ENCODE data around the gene RBCK1.
A peak's percentile ranks its signal among the peaks of the same experiment; 100 is the strongest.

RBCK1 gene

DNA sequence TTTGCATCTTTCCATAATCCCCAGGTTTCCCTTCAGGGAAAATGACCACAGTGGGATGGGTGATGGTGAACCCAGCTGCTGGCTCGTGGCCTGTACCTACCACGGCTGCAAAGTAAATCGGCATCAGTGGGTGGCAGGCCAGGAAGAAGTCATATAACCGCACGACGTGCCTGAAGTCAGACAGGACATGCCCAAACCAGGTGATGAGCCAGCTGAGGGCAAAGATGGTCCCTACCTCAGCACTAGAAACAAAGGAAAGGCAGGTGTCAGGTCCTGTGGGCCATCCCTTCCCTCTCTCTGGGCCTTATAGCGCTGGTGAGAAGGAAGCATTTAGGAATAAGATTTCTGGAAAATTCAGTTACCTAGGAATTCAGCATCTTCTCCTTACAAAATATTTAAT, 32.0 kb downstream of the RBCK1 start:
- Histone ChIP-seq H3K9me3 (ENCODE audit: severe bottlenecking) (no peaks in the 10 kb centered on the region), H3K27ac (ENCODE audit: poor library complexity, severe bottlenecking) (no peak overlapping the region), H3K27me3 (ENCODE audit: insufficient read depth, poor library complexity, severe bottlenecking) (no peaks in the 10 kb centered on the region), H3K36me3 (ENCODE audit: low read depth) (peaks cover 96% of the 10 kb centered on the region), H3K4me3 (ENCODE audit: severe bottlenecking) (no peak overlapping the region), H3K4me1 (ENCODE audit: insufficient read depth, poor library complexity, severe bottlenecking) (no peaks in the 10 kb centered on the region)
- ATAC-seq (ENCODE audit: low read depth) (no peak), DNase-seq (ENCODE audit: low spot score) (no peak)
- TF ChIP-seq, protein P1, sequence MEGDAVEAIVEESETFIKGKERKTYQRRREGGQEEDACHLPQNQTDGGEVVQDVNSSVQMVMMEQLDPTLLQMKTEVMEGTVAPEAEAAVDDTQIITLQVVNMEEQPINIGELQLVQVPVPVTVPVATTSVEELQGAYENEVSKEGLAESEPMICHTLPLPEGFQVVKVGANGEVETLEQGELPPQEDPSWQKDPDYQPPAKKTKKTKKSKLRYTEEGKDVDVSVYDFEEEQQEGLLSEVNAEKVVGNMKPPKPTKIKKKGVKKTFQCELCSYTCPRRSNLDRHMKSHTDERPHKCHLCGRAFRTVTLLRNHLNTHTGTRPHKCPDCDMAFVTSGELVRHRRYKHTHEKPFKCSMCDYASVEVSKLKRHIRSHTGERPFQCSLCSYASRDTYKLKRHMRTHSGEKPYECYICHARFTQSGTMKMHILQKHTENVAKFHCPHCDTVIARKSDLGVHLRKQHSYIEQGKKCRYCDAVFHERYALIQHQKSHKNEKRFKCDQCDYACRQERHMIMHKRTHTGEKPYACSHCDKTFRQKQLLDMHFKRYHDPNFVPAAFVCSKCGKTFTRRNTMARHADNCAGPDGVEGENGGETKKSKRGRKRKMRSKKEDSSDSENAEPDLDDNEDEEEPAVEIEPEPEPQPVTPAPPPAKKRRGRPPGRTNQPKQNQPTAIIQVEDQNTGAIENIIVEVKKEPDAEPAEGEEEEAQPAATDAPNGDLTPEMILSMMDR (IDR thresholded peaks at IDR 0.05; ENCODE audit: poor library complexity, severe bottlenecking) = no peak

DNA sequence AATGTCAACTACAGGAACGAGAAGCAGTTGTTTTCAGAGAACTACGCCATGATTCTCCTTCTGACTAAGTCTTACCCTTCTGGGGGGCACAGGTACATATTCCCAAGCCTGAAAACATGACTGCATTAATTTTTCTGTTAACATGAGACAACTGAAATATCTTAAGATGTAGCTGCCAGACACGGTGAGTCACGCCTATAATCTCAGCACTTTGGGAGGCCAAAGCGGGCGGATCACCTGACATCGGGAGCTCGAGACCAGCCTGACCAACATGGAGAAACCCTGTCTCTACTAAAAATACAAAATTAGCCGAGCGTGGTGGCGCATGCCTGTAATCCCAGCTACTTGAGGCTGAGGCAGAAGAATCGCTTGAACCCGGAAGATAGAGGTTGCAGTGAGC, 32.5 kb downstream of the RBCK1 start:
- TF ChIP-seq, protein P1 (IDR thresholded peaks at IDR 0.05; ENCODE audit: poor library complexity, severe bottlenecking) = no peak
- H3K36me3 ChIP-seq (ENCODE audit: low read depth) = peaks cover 92% of the 10 kb centered on the region

DNA sequence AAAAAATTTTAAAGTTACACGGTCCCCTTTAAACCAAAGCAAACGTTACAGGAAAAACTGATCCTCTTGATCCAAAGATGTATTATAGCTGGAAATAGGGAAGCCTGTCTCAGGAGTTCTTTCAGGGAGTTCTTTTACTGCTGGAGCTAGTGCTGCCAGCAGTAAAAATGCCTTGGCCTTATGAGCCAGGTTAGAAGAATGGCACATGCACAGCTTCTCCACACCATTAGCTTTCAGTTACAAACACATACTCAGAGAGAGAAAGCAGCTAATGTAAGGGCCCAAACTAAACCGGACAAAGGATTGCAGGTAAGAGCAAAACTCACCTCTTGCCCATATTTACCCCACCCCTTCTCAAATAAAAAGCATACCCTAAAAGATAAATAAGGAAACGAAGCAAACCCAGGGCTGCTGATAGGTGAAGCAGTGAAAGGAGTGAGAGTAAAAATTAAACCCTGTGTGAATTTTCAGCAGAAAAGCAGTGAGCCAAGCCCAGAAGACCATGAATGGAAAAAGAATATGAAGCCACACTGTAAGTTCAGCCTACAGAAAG, 35.2 kb downstream of the RBCK1 start:
- H3K4me1 ChIP-seq (ENCODE audit: insufficient read depth, poor library complexity, severe bottlenecking) = no peaks in the 10 kb centered on the region
- H3K9me3 ChIP-seq (ENCODE audit: severe bottlenecking) = no peaks in the 10 kb centered on the region
- DNase-seq (ENCODE audit: low spot score) = no peak
- H3K4me3 ChIP-seq (ENCODE audit: severe bottlenecking) = no peak overlapping the region
- no peaks in the 10 kb centered on the region for H3K27me3 ChIP-seq (ENCODE audit: insufficient read depth, poor library complexity, severe bottlenecking)
- ATAC-seq (ENCODE audit: low read depth) = no peak
- peaks cover 90% of the 10 kb centered on the region for H3K36me3 ChIP-seq (ENCODE audit: low read depth)
- TF ChIP-seq, protein P1 (IDR thresholded peaks at IDR 0.05; ENCODE audit: poor library complexity, severe bottlenecking) = no peak
- H3K27ac ChIP-seq (ENCODE audit: poor library complexity, severe bottlenecking) = no peak overlapping the region

More for the DNA sequence above, 32.5 kb downstream of the RBCK1 start:
- ATAC-seq (ENCODE audit: low read depth) (no peak), DNase-seq (ENCODE audit: low spot score) (peak; percentile 13)
- Histone ChIP-seq H3K27ac (ENCODE audit: poor library complexity, severe bottlenecking) (no peak overlapping the region), H3K9me3 (ENCODE audit: severe bottlenecking) (no peaks in the 10 kb centered on the region), H3K4me1 (ENCODE audit: insufficient read depth, poor library complexity, severe bottlenecking) (no peaks in the 10 kb centered on the region), H3K4me3 (ENCODE audit: severe bottlenecking) (no peak overlapping the region), H3K27me3 (ENCODE audit: insufficient read depth, poor library complexity, severe bottlenecking) (no peaks in the 10 kb centered on the region)

DNA sequence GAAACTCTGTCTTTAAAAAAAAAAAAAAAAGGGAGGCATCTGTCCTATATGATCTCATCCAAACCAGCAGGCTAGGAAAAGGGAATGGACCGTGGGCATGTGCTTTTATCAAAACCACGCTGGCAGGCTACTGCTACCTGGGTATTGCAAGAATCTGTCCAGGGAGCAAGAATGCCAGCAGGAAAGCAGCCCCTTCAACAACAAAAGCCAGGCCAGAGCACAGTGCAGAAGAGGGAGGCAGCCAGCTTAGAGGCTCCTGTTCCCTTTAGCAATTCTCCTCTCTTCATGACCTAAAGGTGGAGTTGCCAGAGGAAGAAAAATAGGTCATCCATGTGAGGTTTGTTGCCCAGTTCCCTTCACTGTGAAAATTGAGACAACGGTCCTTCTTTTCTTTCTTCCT, 36.0 kb downstream of the RBCK1 start:
- DNase-seq (ENCODE audit: low spot score) = peak; percentile 13
- H3K4me3 ChIP-seq (ENCODE audit: severe bottlenecking) = no peak overlapping the region
- H3K27ac ChIP-seq (ENCODE audit: poor library complexity, severe bottlenecking) = no peak overlapping the region
- peaks cover 82% of the 10 kb centered on the region for H3K36me3 ChIP-seq (ENCODE audit: low read depth)
- no peaks in the 10 kb centered on the region for H3K9me3 ChIP-seq (ENCODE audit: severe bottlenecking)
- no peaks in the 10 kb centered on the region for H3K27me3 ChIP-seq (ENCODE audit: insufficient read depth, poor library complexity, severe bottlenecking)
- TF ChIP-seq, protein P1 (IDR thresholded peaks at IDR 0.05; ENCODE audit: poor library complexity, severe bottlenecking) = no peak
- no peaks in the 10 kb centered on the region for H3K4me1 ChIP-seq (ENCODE audit: insufficient read depth, poor library complexity, severe bottlenecking)
- ATAC-seq (ENCODE audit: low read depth) = no peak

DNA sequence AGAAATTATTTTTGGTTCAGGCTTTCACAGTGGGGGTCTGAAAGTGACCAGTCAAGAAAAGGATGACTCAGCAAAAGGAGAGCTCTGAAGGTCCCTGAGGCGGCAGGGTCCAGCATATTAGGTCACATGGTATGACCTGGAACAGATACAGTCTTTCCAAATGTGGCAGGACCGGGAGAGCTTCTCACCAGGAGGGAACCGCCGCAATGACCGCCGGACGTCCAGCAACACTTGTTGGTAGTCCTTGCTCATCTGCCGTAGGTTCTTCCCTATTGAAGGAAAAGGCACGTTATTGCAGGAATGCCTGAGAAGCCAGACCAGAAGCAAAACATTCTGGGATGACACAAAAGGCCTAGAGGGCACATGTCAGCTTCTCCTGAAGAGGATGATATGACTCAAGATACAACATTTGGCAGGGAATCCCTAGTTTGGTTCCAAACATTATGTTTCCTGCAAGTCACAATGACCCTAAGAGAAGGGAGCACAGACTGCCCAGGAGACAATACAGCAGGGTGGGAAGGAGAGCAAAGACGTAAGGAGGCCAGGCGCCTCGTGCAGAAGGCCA, 36.8 kb downstream of the RBCK1 start:
- Histone ChIP-seq H3K9me3 (ENCODE audit: severe bottlenecking) (no peaks in the 10 kb centered on the region), H3K4me3 (ENCODE audit: severe bottlenecking) (no peak overlapping the region), H3K4me1 (ENCODE audit: insufficient read depth, poor library complexity, severe bottlenecking) (no peaks in the 10 kb centered on the region), H3K27me3 (ENCODE audit: insufficient read depth, poor library complexity, severe bottlenecking) (no peaks in the 10 kb centered on the region), H3K27ac (ENCODE audit: poor library complexity, severe bottlenecking) (no peak overlapping the region), H3K36me3 (ENCODE audit: low read depth) (peaks cover 78% of the 10 kb centered on the region)
- DNase-seq (ENCODE audit: low spot score) = peak; percentile 14
- no peak; the same call in 2 of the 3 replicates for ATAC-seq (ENCODE audit: low read depth)
- TF ChIP-seq, protein P1 (IDR thresholded peaks at IDR 0.05; ENCODE audit: poor library complexity, severe bottlenecking) = no peak

All from RWPE2 (cell line).